Coronary artery (tissue), 2 donors: Measurements from ENCODE around the gene VTA1.
"Not testable (repeated sequence)": the region's sequence is repeated elsewhere in the genome, so short reads cannot be mapped to it uniquely, and the experiment has no call there.

Source experiments
- DNase-seq: peaks from one replicate; pipeline ENCODE4 v3.0.0-alpha.2; 2017; ENCODE audit warnings: low spot score
- H3K27ac ChIP-seq, 2 donors: fragments of 200-600 bp; sonication (generic); one replicate each; pipeline ENCODE4 v1.5.1; 2016 to 2019
- H3K4me3 ChIP-seq: fragments of 200-600 bp; sonication (generic); 2 replicates; pipeline ENCODE4 v1.5.1; 2016; ENCODE audit warnings: mild to moderate bottlenecking, moderate library complexity
- TF ChIP-seq, protein P1 (sequence below): fragments of 200-600 bp; sonication (generic); IDR thresholded peaks from one replicate; pipeline ENCODE4 v1.5.1; 2019; ENCODE audit warnings: antibody characterized with exemption

The VTA1 gene

DNA sequence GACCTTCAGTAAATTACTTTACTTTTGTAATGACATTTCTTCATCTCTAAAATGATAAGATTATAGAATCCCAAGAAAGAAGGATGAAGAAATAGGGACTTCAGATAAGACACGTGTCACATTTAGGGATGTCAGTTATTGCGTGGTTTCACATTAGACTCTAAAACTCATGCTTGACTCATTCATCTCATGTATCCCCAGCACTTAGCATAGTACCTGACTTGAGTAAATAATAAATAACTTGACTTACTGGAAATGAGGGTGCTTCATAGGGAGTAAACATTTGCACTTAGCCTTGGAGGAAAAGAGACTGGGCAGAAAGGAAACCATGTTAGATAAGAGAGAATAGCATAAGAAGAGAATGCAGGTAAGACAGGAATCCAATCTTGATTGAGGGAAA, 37.2 kb downstream of the VTA1 start:
- DNase-seq = no peak
- TF ChIP-seq, protein P1, sequence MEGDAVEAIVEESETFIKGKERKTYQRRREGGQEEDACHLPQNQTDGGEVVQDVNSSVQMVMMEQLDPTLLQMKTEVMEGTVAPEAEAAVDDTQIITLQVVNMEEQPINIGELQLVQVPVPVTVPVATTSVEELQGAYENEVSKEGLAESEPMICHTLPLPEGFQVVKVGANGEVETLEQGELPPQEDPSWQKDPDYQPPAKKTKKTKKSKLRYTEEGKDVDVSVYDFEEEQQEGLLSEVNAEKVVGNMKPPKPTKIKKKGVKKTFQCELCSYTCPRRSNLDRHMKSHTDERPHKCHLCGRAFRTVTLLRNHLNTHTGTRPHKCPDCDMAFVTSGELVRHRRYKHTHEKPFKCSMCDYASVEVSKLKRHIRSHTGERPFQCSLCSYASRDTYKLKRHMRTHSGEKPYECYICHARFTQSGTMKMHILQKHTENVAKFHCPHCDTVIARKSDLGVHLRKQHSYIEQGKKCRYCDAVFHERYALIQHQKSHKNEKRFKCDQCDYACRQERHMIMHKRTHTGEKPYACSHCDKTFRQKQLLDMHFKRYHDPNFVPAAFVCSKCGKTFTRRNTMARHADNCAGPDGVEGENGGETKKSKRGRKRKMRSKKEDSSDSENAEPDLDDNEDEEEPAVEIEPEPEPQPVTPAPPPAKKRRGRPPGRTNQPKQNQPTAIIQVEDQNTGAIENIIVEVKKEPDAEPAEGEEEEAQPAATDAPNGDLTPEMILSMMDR = no peak
- H3K27ac ChIP-seq = no peak overlapping the region

DNA sequence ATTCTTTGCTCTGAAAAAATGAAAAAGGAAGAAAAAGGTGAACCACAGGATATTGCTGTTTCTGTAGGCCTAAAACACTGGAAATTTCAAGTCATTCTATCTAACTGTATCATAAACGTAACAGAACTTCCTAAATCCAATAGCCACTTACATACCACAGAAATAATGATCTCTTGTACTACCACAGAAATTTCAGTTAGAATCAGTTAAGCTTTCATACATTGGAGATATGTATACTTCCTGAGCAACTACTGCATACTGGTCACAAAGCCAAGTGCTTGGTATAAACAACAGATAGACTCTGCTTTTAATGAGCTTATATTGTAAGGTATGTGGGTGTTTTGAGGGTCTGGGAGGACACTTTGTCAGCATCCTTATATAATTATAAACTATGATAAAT, 38.6 kb downstream of the VTA1 start:
- DNase-seq = no peak
- TF ChIP-seq, protein P1 = no peak
- no peak overlapping the region for H3K4me3 ChIP-seq
- H3K27ac ChIP-seq = no peak overlapping the region

More for the DNA sequence above, 37.2 kb downstream of the VTA1 start:
- no peak overlapping the region for H3K4me3 ChIP-seq

DNA sequence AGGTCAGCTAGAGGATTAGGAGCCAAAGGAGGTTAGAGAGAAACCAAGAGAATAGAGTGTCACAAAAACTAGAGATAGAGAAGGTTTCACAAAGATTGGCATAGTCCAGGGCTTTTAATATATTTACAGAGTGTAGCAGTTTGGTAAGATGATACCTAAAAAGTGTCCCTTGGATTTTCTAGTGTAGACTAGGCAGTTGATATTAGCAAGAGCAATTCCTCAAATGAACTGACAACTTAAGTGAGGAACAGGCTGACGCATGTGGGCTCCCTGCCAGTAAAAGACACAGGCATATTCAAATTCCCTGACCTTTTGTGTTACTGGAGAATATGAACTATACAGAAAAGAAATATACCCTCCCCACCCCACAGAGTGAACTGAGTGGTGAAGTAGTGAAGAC, 40.1 kb downstream of the VTA1 start:
- Histone ChIP-seq H3K4me3 (no peak overlapping the region), H3K27ac (no peak overlapping the region)
- DNase-seq = no peak
- TF ChIP-seq, protein P1 = no peak

- H3K27ac ChIP-seq, DNase-seq, H3K4me3 ChIP-seq: not testable (repeated sequence)
Measured at GRCh38 chr6:142188341-142188740, 41.3 kb downstream of the VTA1 start.

DNA sequence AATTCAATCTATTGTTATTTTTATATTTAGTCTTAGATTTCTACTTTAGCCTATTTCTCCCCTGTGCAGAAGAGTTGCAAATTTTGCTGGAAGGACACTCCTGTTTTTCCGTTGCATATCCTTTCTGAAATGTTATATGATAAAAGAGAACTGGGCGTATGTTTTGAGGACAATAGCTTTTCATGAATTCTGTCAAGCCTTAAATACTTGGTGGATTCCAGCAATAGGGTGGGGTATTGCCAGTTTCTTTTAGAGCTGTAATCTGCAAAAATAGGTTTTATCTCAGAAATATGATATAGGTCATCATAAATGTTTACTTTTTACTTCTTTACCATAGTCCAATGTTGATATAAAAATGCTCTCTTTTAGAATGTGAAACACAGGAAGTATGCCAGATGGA, 42.0 kb downstream of the VTA1 start:
- Histone ChIP-seq H3K27ac (no peak overlapping the region), H3K4me3 (no peak overlapping the region)
- no peak for DNase-seq
- TF ChIP-seq, protein P1 = no peak

GRCh38 chr6:142192343-142192742, 45.3 kb downstream of the VTA1 start:
- DNase-seq = no peak
- Histone ChIP-seq H3K27ac (no peak overlapping the region), H3K4me3 (no peak overlapping the region)
- TF ChIP-seq, protein P1 = no peak

DNA sequence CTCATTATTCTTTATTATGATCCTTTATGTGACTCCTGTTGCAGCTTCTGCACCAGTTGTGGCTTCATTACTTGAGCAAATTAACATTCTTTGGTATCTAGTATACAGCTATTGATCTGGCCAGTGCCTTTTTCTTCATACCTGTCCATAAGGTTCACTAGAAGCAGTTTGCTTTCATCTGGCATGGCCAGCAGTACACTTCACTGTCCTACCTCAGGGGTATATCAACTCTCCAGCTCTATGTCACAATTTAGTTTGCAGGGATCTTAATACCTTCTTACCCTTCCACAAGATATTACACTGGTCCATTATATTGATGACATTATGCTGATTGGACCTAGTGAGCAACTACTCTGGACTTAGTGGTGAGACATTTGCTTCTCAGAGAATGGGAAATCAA, 46.6 kb downstream of the VTA1 start:
- Histone ChIP-seq H3K27ac (no peak overlapping the region), H3K4me3 (no peak overlapping the region)
- TF ChIP-seq, protein P1 = no peak
- no peak for DNase-seq

- Histone ChIP-seq H3K4me3 (no peak overlapping the region), H3K27ac (no peak overlapping the region)
- DNase-seq = no peak
- TF ChIP-seq, protein P1 = no peak
Measured at GRCh38 chr6:142195862-142196541, 48.9 kb downstream of the VTA1 start.
